ENCODE data around the gene LSM11. TPM values are rescaled to one million over a fixed set of nuclear protein-coding genes. Genes with fewer than 3 reads are reported as not detected.

The LSM11 gene
- total RNA-seq, 1 donor from 2014 or later: 6.0 TPM

GRCh38 chr5:157709346-157709745 lies 34.2 kb upstream of the LSM11 start:
- no peak for TF ChIP-seq CTCF (IDR thresholded peaks at IDR 0.05; ENCODE audit: unreplicated experiment)
- no peak for DNase-seq (ENCODE audit: low spot score)
- H3K4me3 Mint-ChIP-seq (ENCODE audit: unreplicated experiment): no peak overlapping the region
- H3K36me3 Mint-ChIP-seq (ENCODE audit: low read depth, unreplicated experiment): no peaks in the 10 kb centered on the region
- no peaks in the 10 kb centered on the region for H3K9me3 Mint-ChIP-seq (ENCODE audit: unreplicated experiment)
- no peaks in the 10 kb centered on the region for H3K27me3 Mint-ChIP-seq (ENCODE audit: unreplicated experiment)
- no peak overlapping the region for H3K27ac Mint-ChIP-seq (ENCODE audit: unreplicated experiment)
- H3K4me1 Mint-ChIP-seq (ENCODE audit: unreplicated experiment): no peaks in the 10 kb centered on the region

- DNase-seq (ENCODE audit: low spot score): no peak
- TF ChIP-seq CTCF (IDR thresholded peaks at IDR 0.05; ENCODE audit: unreplicated experiment): no peak
- Mint-ChIP-seq H3K36me3 (ENCODE audit: low read depth, unreplicated experiment) (no peaks in the 10 kb centered on the region), H3K27ac (ENCODE audit: unreplicated experiment) (no peak overlapping the region), H3K27me3 (ENCODE audit: unreplicated experiment) (no peaks in the 10 kb centered on the region), H3K4me3 (ENCODE audit: unreplicated experiment) (no peak overlapping the region), H3K4me1 (ENCODE audit: unreplicated experiment) (no peaks in the 10 kb centered on the region), H3K9me3 (ENCODE audit: unreplicated experiment) (no peaks in the 10 kb centered on the region)
Observed at GRCh38 chr5:157710431-157710830, 33.1 kb upstream of the LSM11 start.

- no peaks in the 10 kb centered on the region for H3K4me1 Mint-ChIP-seq (ENCODE audit: unreplicated experiment)
- no peak for TF ChIP-seq CTCF (IDR thresholded peaks at IDR 0.05; ENCODE audit: unreplicated experiment)
- no peak overlapping the region for H3K27ac Mint-ChIP-seq (ENCODE audit: unreplicated experiment)
- H3K36me3 Mint-ChIP-seq (ENCODE audit: low read depth, unreplicated experiment): no peaks in the 10 kb centered on the region
- H3K27me3 Mint-ChIP-seq (ENCODE audit: unreplicated experiment): no peaks in the 10 kb centered on the region
- no peak for DNase-seq (ENCODE audit: low spot score)
- no peaks in the 10 kb centered on the region for H3K9me3 Mint-ChIP-seq (ENCODE audit: unreplicated experiment)
- H3K4me3 Mint-ChIP-seq (ENCODE audit: unreplicated experiment): no peak overlapping the region
Observed at GRCh38 chr5:157710882-157711281, 32.6 kb upstream of the LSM11 start.

GRCh38 chr5:157713830-157714595 lies 29.5 kb upstream of the LSM11 start:
- Mint-ChIP-seq H3K4me3 (ENCODE audit: unreplicated experiment) (no peak overlapping the region), H3K9me3 (ENCODE audit: unreplicated experiment) (no peaks in the 10 kb centered on the region), H3K4me1 (ENCODE audit: unreplicated experiment) (peaks cover 3% of the 10 kb centered on the region), H3K27ac (ENCODE audit: unreplicated experiment) (no peak overlapping the region), H3K27me3 (ENCODE audit: unreplicated experiment) (no peaks in the 10 kb centered on the region), H3K36me3 (ENCODE audit: low read depth, unreplicated experiment) (no peaks in the 10 kb centered on the region)
- no peak for TF ChIP-seq CTCF (IDR thresholded peaks at IDR 0.05; ENCODE audit: unreplicated experiment)
- no peak for DNase-seq (ENCODE audit: low spot score)

- DNase-seq (ENCODE audit: low spot score): no peak
- peaks cover 3% of the 10 kb centered on the region for H3K4me1 Mint-ChIP-seq (ENCODE audit: unreplicated experiment)
- no peak for TF ChIP-seq CTCF (IDR thresholded peaks at IDR 0.05; ENCODE audit: unreplicated experiment)
- no peak overlapping the region for H3K4me3 Mint-ChIP-seq (ENCODE audit: unreplicated experiment)
- no peaks in the 10 kb centered on the region for H3K36me3 Mint-ChIP-seq (ENCODE audit: low read depth, unreplicated experiment)
- no peaks in the 10 kb centered on the region for H3K9me3 Mint-ChIP-seq (ENCODE audit: unreplicated experiment)
- no peaks in the 10 kb centered on the region for H3K27me3 Mint-ChIP-seq (ENCODE audit: unreplicated experiment)
- no peak overlapping the region for H3K27ac Mint-ChIP-seq (ENCODE audit: unreplicated experiment)
Observed at GRCh38 chr5:157714596-157714864, 29.0 kb upstream of the LSM11 start.
